ENCODE data around the gene UPF3A.
A peak's percentile ranks its signal among the peaks of the same experiment; 100 is the strongest.

UPF3A gene

GRCh38 chr13:114272977-114273376 lies 8.4 kb upstream of the UPF3A start:
- Histone ChIP-seq H3K4me3 (no peak overlapping the region), H3K36me3 (replicated peaks) (peaks cover 55% of the 10 kb centered on the region)
- DNase-seq (ENCODE audit: low spot score in 2 of 2) = no peak

GRCh38 chr13:114275304-114275703 lies 6.1 kb upstream of the UPF3A start:
- DNase-seq (ENCODE audit: low spot score in 2 of 2) = no peak
- Histone ChIP-seq H3K4me3 (no peak overlapping the region), H3K9me3 (no peaks in the 10 kb centered on the region), H3K4me1 (peaks cover 3% of the 10 kb centered on the region), H3K36me3 (replicated peaks) (peaks cover 42% of the 10 kb centered on the region), H3K27me3 (ENCODE audit: low read depth) (no peaks in the 10 kb centered on the region)
- in situ Hi-C loops (cut with MboI; ENCODE audit: low sequenced_read_pairs) = no loop called here

More at GRCh38 chr13:114272977-114273376, 8.4 kb upstream of the UPF3A start:
- no peaks in the 10 kb centered on the region for H3K27me3 ChIP-seq (ENCODE audit: low read depth)
- no peaks in the 10 kb centered on the region for H3K9me3 ChIP-seq
- in situ Hi-C loops (cut with MboI; ENCODE audit: low sequenced_read_pairs) = no loop called here
- H3K4me1 ChIP-seq = no peaks in the 10 kb centered on the region

- Histone ChIP-seq H3K9me3 (no peaks in the 10 kb centered on the region), H3K36me3 (replicated peaks) (peaks cover 33% of the 10 kb centered on the region), H3K27me3 (ENCODE audit: low read depth) (no peaks in the 10 kb centered on the region), H3K4me3 (no peak overlapping the region), H3K4me1 (peaks cover 15% of the 10 kb centered on the region)
- DNase-seq (ENCODE audit: low spot score in 2 of 2) = no peak
- in situ Hi-C loops (cut with MboI; ENCODE audit: low sequenced_read_pairs) = no loop called here
Observed at GRCh38 chr13:114279146-114279545, 2.3 kb upstream of the UPF3A start.

GRCh38 chr13:114279758-114280355 lies 1.5 kb upstream of the UPF3A start:
- H3K4me1 ChIP-seq = peaks cover 15% of the 10 kb centered on the region
- no peak for DNase-seq (ENCODE audit: low spot score in 2 of 2)
- in situ Hi-C loops (cut with MboI; ENCODE audit: low sequenced_read_pairs) = no loop called here
- H3K9me3 ChIP-seq = no peaks in the 10 kb centered on the region
- H3K36me3 ChIP-seq (replicated peaks) = peaks cover 30% of the 10 kb centered on the region
- H3K4me3 ChIP-seq = no peak overlapping the region
- H3K27me3 ChIP-seq (ENCODE audit: low read depth) = no peaks in the 10 kb centered on the region

GRCh38 chr13:114282041-114282670 lies 755 bp downstream of the UPF3A start:
- in situ Hi-C loops (cut with MboI; ENCODE audit: low sequenced_read_pairs) = no loop called here
- DNase-seq (ENCODE audit: low spot score in 2 of 2) = peak; percentile 52 to 57

GRCh38 chr13:114283576-114283975 lies 2.2 kb downstream of the UPF3A start:
- peaks cover 46% of the 10 kb centered on the region for H3K36me3 ChIP-seq (replicated peaks)
- peaks cover 15% of the 10 kb centered on the region for H3K4me1 ChIP-seq
- in situ Hi-C loops (cut with MboI; ENCODE audit: low sequenced_read_pairs) = no loop called here
- no peak overlapping the region for H3K4me3 ChIP-seq
- no peak for DNase-seq (ENCODE audit: low spot score in 2 of 2)
- H3K9me3 ChIP-seq = no peaks in the 10 kb centered on the region
- no peaks in the 10 kb centered on the region for H3K27me3 ChIP-seq (ENCODE audit: low read depth)

More at GRCh38 chr13:114282041-114282670, 755 bp downstream of the UPF3A start:
- Histone ChIP-seq H3K27me3 (ENCODE audit: low read depth) (no peaks in the 10 kb centered on the region), H3K36me3 (replicated peaks) (peaks cover 39% of the 10 kb centered on the region), H3K4me3 (peak overlapping the region; percentile 69), H3K9me3 (no peaks in the 10 kb centered on the region), H3K4me1 (peaks cover 15% of the 10 kb centered on the region)

GRCh38 chr13:114284680-114285079 lies 3.3 kb downstream of the UPF3A start:
- no peak overlapping the region for H3K4me3 ChIP-seq
- peaks cover 45% of the 10 kb centered on the region for H3K36me3 ChIP-seq (replicated peaks)
- in situ Hi-C loops (cut with MboI; ENCODE audit: low sequenced_read_pairs) = no loop called here
- H3K4me1 ChIP-seq = peaks cover 15% of the 10 kb centered on the region
- H3K27me3 ChIP-seq (ENCODE audit: low read depth) = no peaks in the 10 kb centered on the region
- no peak for DNase-seq (ENCODE audit: low spot score in 2 of 2)
- no peaks in the 10 kb centered on the region for H3K9me3 ChIP-seq

GRCh38 chr13:114285166-114285808 lies 3.9 kb downstream of the UPF3A start:
- Histone ChIP-seq H3K9me3 (no peaks in the 10 kb centered on the region), H3K4me3 (no peak overlapping the region), H3K4me1 (peaks cover 13% of the 10 kb centered on the region), H3K27me3 (ENCODE audit: low read depth) (no peaks in the 10 kb centered on the region), H3K36me3 (replicated peaks) (peaks cover 49% of the 10 kb centered on the region)
- in situ Hi-C loops (cut with MboI; ENCODE audit: low sequenced_read_pairs) = no loop called here
- no peak for DNase-seq (ENCODE audit: low spot score in 2 of 2)

GRCh38 chr13:114286808-114287207 lies 5.4 kb downstream of the UPF3A start:
- H3K36me3 ChIP-seq (replicated peaks) = peaks cover 49% of the 10 kb centered on the region
- peaks cover 7% of the 10 kb centered on the region for H3K4me1 ChIP-seq
- H3K4me3 ChIP-seq = no peak overlapping the region
- H3K27me3 ChIP-seq (ENCODE audit: low read depth) = no peaks in the 10 kb centered on the region
- in situ Hi-C loops (cut with MboI; ENCODE audit: low sequenced_read_pairs) = no loop called here
- no peaks in the 10 kb centered on the region for H3K9me3 ChIP-seq
- no peak for DNase-seq (ENCODE audit: low spot score in 2 of 2)

- Histone ChIP-seq H3K36me3 (replicated peaks) (peaks cover 46% of the 10 kb centered on the region), H3K27me3 (ENCODE audit: low read depth) (no peaks in the 10 kb centered on the region), H3K4me1 (peaks cover 3% of the 10 kb centered on the region; the same call in 1 of the 2 replicates), H3K4me3 (no peak overlapping the region), H3K9me3 (no peaks in the 10 kb centered on the region)
- in situ Hi-C loops (cut with MboI; ENCODE audit: low sequenced_read_pairs) = no loop called here
- DNase-seq (ENCODE audit: low spot score in 2 of 2) = no peak
Observed at GRCh38 chr13:114288157-114288591, 6.8 kb downstream of the UPF3A start.

- Histone ChIP-seq H3K9me3 (no peaks in the 10 kb centered on the region), H3K4me1 (no peaks in the 10 kb centered on the region), H3K36me3 (replicated peaks) (peaks cover 39% of the 10 kb centered on the region), H3K27me3 (ENCODE audit: low read depth) (no peaks in the 10 kb centered on the region), H3K4me3 (no peak overlapping the region)
- no peak for DNase-seq (ENCODE audit: low spot score in 2 of 2)
- in situ Hi-C loops (cut with MboI; ENCODE audit: low sequenced_read_pairs) = no loop called here
Observed at GRCh38 chr13:114296448-114296847, 15.0 kb downstream of the UPF3A start.

- H3K27me3 ChIP-seq (ENCODE audit: low read depth) = no peaks in the 10 kb centered on the region
- no peaks in the 10 kb centered on the region for H3K4me1 ChIP-seq
- no peak for DNase-seq (ENCODE audit: low spot score in 2 of 2)
- in situ Hi-C loops (cut with MboI; ENCODE audit: low sequenced_read_pairs) = no loop called here
- H3K4me3 ChIP-seq = no peak overlapping the region
- peaks cover 44% of the 10 kb centered on the region for H3K36me3 ChIP-seq (replicated peaks)
- H3K9me3 ChIP-seq = no peaks in the 10 kb centered on the region
Observed at GRCh38 chr13:114296902-114297301, 15.5 kb downstream of the UPF3A start.

- no peak for DNase-seq (ENCODE audit: low spot score in 2 of 2)
- in situ Hi-C loops (cut with MboI; ENCODE audit: low sequenced_read_pairs) = no loop called here
- H3K36me3 ChIP-seq (replicated peaks) = peaks cover 55% of the 10 kb centered on the region
- H3K27me3 ChIP-seq (ENCODE audit: low read depth) = no peaks in the 10 kb centered on the region
- no peaks in the 10 kb centered on the region for H3K9me3 ChIP-seq
- no peak overlapping the region for H3K4me3 ChIP-seq
- no peaks in the 10 kb centered on the region for H3K4me1 ChIP-seq
Observed at GRCh38 chr13:114298866-114299265, 17.5 kb downstream of the UPF3A start.

- Histone ChIP-seq H3K4me3 (no peak overlapping the region), H3K36me3 (replicated peaks) (peaks cover 56% of the 10 kb centered on the region), H3K4me1 (no peaks in the 10 kb centered on the region), H3K9me3 (no peaks in the 10 kb centered on the region), H3K27me3 (ENCODE audit: low read depth) (no peaks in the 10 kb centered on the region)
- no peak for DNase-seq (ENCODE audit: low spot score in 2 of 2)
- in situ Hi-C loops (cut with MboI; ENCODE audit: low sequenced_read_pairs) = no loop called here
Observed at GRCh38 chr13:114299604-114300305, 18.4 kb downstream of the UPF3A start.

All from HAP-1 (cell line).